H54 (cell line): ENCODE results near the gene CERS6.

Source experiments
- DNase-seq: peaks from one replicate; pipeline ENCODE4 v3.0.0; 2011; ENCODE audit warnings: low spot score, mixed read lengths; ENCODE audit not compliant: insufficient read length
- FAIRE-seq: peaks from 3 replicates; lab custom pipeline; 2011; peaks lifted over from hg19 to GRCh38; lab: Jason Lieb, UNC
- POLR2A ChIP-seq: IDR thresholded peaks from 2 replicates; pipeline ENCODE4 v1.6.1; 2011; ENCODE audit warnings: low read depth, mild to moderate bottlenecking, low read length

CERS6 gene

DNA sequence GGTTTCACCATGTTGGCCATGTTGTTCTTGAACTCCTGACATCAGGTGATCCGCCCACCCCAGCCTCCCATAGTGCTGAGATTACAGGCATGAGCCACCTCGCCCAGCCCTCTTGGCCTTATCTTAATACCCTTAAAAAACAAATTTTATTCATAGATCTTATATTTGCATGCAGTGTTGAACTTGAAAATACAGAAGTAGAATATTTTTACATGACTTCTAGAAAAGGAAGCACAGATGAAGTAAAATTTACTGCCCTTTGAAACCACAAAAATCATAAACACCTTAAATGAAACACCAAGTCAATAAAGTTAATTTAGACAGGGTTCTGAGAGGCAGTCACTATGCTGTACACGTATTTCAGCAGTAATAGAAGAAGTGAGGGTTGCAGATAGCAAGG, 145.7 kb downstream of the CERS6 start:
- FAIRE-seq, result no peak
- no peak for DNase-seq
- no peak for TF ChIP-seq POLR2A

DNA sequence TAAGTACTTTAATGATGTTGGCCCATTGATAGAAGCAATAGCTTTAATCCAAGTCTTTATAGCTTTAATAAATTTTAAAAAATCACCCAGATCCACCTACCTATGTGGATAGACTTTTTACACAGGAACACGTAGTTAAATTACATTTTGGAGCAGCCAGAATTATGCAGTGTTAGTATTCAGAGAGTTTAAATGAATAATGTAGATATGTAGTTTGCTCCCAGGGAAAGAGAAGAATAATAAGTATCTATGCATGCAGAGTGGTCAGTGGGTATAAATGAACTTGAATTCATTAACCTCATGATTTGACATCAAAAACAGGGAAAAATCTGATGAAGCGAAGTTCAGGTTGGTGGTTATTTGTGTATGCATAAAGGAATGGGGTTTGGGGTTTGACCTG, 146.3 kb downstream of the CERS6 start:
- no peak for DNase-seq
- no peak for FAIRE-seq
- TF ChIP-seq POLR2A, result no peak

DNA sequence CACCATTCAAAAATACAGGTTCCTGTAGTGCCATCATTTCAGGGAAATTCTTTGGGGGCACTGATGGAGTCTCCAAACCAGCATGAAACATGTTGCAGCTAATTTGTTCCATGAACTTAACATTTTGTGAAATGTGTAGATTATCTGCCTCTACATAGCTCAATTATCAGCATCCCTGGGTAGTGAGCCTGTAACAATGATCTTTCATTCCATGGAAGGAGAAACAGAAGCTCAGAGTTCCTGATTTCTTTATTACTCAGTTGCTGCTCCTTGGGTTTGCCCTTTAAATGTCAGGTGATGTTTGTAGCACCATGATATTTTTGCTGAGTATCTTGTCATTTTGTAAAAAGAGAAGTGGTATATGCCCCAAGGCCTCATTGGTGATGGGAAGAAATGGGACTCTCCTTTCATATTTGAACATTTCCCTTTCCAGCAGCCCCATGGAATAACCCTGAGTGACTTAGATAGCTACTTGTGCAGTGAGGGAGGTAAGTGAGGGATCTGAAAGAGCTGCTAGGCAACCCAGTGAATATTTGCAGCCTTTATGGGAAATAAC, 146.9 kb downstream of the CERS6 start:
- DNase-seq (no peak), FAIRE-seq (no peak)
- TF ChIP-seq POLR2A, result no peak

- no peak for TF ChIP-seq POLR2A
- no peak for DNase-seq
- FAIRE-seq, result no peak
These were observed 147.4 kb downstream of the CERS6 start for GRCh38 chr2:168603439-168603961.

DNA sequence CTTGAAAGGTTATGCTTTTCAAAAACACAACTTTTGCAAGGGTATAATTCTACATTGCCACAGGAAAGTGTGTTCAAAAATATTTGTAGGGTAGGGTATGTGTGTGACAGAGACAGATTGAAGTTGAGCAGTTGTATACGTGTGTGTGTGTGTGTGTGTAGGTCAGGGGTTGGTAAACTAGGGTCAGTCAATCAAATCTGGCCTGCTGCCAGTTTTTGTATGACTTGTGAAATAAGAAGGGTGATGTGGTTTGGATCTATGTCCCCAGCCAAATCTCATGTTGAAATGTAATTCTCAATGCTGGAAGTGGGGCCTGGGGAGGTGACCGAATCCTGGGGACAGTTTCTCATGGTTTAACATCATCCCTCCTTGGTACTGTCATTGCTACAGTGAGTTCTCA, 148.2 kb downstream of the CERS6 start:
- TF ChIP-seq POLR2A, result no peak
- DNase-seq, result no peak
- no peak for FAIRE-seq

DNA sequence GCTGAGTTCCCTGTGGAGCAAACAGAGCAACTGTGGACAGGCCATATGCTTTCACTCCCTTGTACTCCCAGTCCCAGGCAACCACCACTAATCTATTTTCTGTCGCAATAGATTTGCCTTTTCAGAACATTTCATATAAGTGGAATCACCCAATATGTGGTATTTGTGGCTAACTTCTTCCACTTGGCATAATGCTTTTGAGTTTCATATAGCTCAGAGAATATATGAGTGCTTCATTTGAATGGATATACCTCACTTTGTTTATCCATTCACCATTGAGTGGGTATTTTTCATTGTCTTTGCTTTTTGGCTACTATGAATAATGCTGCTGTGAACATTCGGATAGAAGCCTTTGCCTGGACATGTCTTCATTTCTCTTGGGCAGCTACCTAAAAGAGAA, 151.9 kb downstream of the CERS6 start:
- FAIRE-seq (peak; percentile 62), DNase-seq (no peak)
- no peak for TF ChIP-seq POLR2A

- TF ChIP-seq POLR2A, result no peak
- FAIRE-seq, result no peak
These were observed 152.7 kb downstream of the CERS6 start for GRCh38 chr2:168608796-168609195.

GRCh38 chr2:168611091-168611490, 155.0 kb downstream of the CERS6 start:
- no peak for TF ChIP-seq POLR2A
- FAIRE-seq (no peak), DNase-seq (no peak)

More at GRCh38 chr2:168608796-168609195, 152.7 kb downstream of the CERS6 start:
- DNase-seq, result no peak

DNA sequence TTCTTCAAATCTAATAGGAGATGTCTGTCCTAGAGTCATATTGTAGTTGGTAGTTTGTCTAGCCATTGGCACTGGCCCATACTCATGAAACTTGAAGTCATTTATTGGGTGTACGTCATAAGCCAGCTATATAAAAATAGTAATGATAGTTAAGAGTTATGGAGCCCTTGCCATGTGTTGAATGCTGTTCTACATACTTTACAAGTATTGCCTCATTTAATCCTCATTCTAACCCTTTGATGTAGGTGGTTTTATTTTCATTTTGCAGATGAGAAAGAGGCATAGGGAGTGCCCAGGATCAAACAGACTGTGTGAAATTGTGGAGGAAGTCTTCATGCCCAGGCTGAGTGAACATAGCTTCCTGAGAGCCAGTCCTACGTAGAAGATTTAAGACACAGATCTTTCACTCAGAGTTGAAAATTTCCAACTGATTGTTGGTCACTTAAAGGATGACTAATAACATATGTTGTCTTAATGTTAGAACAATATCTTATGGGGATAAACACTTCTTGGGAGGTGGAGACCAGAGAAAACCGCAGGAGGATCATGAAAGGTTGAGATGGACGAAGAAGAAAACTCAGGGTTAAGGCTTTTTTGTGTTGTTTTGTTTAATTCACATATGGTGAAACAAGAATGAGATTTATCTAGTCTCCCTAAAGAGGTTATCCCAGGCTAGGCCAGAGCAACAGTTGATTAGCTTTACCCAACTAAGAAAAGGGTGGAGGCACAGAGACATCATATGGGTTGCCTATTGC, 156.0 kb downstream of the CERS6 start:
- no peak for TF ChIP-seq POLR2A
- FAIRE-seq, result no peak

DNA sequence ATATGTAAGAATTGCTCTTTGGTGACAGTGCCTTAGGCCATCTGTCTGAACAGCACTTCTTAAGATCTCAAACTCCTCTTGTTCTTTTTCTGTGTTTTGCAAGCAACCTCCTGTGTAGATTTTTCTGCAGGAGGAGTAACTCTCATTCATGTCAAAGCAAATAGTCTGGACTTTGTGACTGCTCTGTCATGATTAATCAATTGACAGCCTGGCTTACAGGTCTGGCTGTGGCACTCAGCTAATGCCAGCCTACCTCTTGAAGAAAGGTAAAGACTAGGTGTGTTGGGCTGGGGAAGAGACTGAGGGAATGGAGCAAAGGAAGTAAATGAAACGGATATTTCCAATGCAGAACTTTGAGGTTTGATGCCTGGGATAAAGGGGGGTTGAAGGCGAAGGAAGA, 156.6 kb downstream of the CERS6 start:
- TF ChIP-seq POLR2A, result no peak
- FAIRE-seq (no peak), DNase-seq (no peak)

More for the DNA sequence above, 156.0 kb downstream of the CERS6 start:
- DNase-seq, result no peak

- DNase-seq, result no peak
- TF ChIP-seq POLR2A, result no peak
- FAIRE-seq, result no peak
These were observed 157.5 kb downstream of the CERS6 start for GRCh38 chr2:168613551-168613950.

- DNase-seq, result no peak
- FAIRE-seq, result no peak
- no peak for TF ChIP-seq POLR2A
These were observed 158.3 kb downstream of the CERS6 start for GRCh38 chr2:168614172-168615018.

DNA sequence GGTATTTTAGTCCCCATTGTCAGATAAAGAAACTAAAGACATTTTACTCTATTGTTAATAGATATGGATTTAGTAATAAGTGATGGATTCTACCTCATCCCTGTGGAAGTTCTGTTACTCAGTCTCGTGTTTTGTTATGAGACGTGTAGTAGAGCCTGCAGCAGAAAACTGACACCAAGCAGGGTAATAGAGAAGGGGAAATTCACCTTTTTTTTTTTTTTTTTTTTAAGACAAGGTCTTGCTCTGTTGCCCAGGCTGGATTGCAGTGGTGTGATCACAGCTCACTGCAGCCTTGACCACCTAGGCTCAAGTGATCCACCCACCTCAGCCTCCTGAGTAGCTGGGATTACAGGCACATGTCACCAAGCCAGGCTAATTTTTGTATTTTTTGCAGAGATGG, 164.5 kb downstream of the CERS6 start:
- no peak for TF ChIP-seq POLR2A
- FAIRE-seq, result no peak

GRCh38 chr2:168622559-168622958, 166.5 kb downstream of the CERS6 start:
- FAIRE-seq (no peak), DNase-seq (no peak)
- TF ChIP-seq POLR2A, result no peak

More for the DNA sequence above, 164.5 kb downstream of the CERS6 start:
- DNase-seq, result no peak
